ENCODE results near the gene IKBIP.

DNA sequence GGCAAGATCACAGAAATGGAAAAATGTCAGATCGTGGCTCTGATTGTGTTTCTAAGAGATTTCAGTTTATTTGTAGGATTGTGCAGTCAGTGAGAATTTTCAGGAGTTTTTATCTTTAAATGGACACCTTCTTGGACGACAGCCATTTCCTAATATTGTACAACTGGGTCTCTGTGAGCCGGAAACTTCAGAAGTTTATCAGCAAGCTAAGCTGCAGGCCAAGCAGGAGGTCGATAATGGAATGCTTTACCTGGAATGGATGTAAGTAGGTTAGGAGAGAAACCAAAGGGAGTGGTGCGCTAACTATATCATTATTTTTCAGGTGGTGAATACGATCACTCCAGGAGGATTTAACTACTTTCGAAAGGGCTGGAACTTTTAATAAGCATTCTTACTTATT, 26.9 kb upstream of the IKBIP start:
- TF ChIP-seq, protein P1, sequence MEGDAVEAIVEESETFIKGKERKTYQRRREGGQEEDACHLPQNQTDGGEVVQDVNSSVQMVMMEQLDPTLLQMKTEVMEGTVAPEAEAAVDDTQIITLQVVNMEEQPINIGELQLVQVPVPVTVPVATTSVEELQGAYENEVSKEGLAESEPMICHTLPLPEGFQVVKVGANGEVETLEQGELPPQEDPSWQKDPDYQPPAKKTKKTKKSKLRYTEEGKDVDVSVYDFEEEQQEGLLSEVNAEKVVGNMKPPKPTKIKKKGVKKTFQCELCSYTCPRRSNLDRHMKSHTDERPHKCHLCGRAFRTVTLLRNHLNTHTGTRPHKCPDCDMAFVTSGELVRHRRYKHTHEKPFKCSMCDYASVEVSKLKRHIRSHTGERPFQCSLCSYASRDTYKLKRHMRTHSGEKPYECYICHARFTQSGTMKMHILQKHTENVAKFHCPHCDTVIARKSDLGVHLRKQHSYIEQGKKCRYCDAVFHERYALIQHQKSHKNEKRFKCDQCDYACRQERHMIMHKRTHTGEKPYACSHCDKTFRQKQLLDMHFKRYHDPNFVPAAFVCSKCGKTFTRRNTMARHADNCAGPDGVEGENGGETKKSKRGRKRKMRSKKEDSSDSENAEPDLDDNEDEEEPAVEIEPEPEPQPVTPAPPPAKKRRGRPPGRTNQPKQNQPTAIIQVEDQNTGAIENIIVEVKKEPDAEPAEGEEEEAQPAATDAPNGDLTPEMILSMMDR (IDR thresholded peaks at IDR 0.05; ENCODE audit: insufficient read depth, low read length), result no peak
- TF ChIP-seq, protein P2, sequence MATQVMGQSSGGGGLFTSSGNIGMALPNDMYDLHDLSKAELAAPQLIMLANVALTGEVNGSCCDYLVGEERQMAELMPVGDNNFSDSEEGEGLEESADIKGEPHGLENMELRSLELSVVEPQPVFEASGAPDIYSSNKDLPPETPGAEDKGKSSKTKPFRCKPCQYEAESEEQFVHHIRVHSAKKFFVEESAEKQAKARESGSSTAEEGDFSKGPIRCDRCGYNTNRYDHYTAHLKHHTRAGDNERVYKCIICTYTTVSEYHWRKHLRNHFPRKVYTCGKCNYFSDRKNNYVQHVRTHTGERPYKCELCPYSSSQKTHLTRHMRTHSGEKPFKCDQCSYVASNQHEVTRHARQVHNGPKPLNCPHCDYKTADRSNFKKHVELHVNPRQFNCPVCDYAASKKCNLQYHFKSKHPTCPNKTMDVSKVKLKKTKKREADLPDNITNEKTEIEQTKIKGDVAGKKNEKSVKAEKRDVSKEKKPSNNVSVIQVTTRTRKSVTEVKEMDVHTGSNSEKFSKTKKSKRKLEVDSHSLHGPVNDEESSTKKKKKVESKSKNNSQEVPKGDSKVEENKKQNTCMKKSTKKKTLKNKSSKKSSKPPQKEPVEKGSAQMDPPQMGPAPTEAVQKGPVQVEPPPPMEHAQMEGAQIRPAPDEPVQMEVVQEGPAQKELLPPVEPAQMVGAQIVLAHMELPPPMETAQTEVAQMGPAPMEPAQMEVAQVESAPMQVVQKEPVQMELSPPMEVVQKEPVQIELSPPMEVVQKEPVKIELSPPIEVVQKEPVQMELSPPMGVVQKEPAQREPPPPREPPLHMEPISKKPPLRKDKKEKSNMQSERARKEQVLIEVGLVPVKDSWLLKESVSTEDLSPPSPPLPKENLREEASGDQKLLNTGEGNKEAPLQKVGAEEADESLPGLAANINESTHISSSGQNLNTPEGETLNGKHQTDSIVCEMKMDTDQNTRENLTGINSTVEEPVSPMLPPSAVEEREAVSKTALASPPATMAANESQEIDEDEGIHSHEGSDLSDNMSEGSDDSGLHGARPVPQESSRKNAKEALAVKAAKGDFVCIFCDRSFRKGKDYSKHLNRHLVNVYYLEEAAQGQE (IDR thresholded peaks at IDR 0.05; ENCODE audit: insufficient replicate concordance, low read depth), result no peak
- TF ChIP-seq GABPA (IDR thresholded peaks at IDR 0.05; ENCODE audit: low read depth), result no peak

Data from HL-60 (cell line).